CD4-positive, alpha-beta T cell treated with Interleukin-4 for 4 hours (primary cell): ENCODE measurements around the gene ZXDC.

Experiments used
- DNase-seq: peaks from one replicate; pipeline ENCODE4 v3.0.0-alpha.2; 2020

ZXDC gene

DNA sequence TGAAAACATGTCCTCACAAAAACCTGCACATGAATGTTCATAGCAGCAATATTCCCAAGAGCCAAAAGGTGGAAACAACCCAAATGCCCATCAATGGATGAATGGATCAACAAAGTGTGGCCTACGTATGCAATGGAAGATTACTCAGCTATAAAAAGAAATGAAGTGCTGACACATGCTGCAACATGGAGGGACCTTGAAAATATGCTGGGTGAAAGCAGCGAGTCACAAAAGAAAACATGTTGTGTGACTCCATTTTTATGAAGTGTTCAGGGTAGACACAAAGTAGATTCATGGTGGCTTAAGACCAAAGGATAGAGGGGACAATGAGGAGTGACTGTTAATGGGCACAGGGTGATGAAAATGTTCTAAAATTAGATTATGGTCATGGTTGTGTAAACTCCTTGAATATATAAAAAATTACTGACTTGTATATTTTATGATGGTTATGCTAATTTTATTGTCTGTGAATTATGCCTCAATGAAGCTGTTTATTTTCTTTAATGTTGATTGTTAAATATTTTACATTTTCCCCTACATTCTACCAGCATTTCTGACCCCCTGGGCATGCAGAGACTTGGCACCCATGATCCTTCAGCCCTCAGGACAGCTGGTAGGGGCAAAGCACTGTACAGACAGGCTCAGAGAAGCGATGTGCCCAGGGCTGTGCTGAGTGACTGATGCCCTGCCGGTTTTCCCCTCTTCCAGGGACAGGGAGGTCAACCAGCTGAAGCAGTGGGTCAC is 43.2 kb downstream of the ZXDC start:
- DNase-seq, result no peak

DNA sequence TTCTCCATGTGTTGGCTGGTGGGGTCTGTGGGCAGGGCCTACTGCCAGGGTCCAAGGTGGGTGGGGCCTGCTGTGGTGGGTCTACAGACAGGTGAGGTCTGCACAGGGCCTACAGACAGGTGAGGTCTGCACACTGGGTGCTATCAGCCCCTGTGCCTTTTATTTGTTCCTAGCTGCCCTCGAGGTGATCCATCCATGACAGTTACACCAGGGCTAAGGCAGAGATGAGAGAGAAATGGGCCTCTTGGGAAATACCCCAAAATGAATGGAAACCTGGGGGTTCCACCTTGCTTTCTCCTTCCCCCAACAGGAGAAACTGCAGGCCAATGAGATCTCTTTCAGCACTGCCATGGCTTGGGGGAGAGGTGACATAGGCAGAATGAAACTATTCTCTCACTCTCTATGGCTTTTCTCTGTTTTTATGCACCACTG is 44.6 kb downstream of the ZXDC start:
- no peak for DNase-seq

DNA sequence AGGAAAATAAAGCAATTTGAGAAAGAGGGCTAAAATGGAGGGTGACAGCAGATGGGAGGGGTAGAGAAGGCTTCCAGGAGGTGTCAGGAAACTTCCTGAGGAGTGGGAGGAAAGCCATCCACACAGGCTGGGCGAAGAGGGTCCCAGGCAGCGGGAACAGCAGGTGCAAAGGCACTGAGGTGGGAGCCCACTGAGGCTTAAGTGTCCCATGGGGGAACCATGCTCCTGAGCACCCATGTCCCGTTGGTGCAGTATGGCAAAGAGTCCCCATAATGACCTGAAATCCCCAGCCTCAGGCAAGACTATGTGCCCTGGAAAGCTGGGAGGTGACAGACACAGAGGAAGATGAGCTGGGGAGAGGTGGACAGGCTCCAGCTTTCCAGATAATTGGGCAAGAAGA is 50.9 kb downstream of the ZXDC start:
- no peak for DNase-seq

DNA sequence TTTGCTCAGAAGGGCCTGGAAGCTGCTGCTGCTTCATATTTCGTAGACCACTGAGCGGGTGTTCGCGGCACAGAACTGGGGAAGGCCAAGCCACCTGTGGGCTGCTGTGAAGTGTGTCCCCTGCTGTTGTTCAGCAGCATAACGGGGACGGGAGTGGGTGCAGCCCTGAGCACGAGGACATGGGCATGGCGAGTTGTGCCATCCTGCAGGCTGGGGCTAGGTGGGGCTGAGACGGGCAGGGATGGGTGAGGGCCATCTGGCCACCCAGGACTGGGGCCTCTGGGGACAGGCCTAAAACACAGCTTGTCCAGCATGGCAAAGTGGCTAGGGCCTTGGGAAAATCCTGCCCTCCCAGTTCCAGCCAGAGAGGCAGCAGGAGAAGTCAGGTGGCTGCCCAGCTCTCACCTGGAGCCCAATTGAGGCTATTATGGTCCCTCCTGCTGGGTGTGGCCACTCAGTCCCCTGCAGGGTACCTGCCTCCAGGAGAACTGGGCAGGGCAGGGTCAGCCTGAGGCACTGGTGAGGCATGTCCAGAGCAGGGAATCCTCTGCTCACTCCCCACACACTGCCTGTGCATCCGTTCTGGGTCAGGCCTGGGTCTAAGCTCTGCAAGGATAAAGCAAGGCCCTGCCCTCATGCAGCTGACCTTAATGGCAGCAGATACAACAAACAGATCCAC is 51.5 kb downstream of the ZXDC start:
- DNase-seq, result no peak

DNA sequence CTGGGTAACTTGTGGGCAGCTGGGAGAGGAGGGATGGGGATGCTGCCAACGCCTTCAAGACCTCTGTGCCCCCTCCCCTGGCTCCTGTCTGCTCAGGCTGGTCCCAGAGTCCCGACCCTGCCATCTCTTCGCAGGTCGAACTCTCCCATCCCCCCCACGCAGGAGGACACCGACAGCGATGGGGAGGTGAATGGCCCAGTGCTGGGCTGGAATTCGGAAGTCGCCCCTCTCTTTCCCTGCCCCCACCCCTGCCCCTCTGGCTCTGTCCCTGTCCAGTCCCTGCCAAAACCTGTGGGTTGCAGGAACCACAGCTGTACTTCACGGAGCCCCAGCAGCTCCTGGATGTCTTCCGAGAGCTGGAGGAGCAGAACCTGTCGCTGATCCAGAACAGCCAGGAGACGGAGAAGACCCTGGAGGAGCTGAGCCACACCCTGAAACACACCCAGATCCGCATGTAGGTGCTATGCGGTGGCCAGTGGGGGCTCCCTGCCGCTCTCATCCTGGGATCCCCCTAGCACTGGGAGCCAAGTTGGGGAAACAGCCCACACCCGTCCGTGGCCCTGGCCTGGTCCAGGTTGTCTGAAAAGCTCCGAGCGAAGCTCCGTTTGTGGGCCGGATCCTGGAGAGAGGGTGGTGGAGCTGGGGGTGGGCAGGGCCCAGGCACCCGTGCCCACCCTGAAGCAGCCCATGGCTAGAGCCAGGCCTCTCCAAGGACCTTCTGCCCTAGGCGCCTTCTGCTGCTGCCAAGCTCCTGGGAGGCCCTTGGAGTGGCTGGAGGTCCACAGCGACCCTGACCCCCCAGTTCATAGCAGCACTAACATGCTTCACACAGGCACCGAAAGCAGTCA is 52.3 kb downstream of the ZXDC start:
- DNase-seq, result no peak

DNA sequence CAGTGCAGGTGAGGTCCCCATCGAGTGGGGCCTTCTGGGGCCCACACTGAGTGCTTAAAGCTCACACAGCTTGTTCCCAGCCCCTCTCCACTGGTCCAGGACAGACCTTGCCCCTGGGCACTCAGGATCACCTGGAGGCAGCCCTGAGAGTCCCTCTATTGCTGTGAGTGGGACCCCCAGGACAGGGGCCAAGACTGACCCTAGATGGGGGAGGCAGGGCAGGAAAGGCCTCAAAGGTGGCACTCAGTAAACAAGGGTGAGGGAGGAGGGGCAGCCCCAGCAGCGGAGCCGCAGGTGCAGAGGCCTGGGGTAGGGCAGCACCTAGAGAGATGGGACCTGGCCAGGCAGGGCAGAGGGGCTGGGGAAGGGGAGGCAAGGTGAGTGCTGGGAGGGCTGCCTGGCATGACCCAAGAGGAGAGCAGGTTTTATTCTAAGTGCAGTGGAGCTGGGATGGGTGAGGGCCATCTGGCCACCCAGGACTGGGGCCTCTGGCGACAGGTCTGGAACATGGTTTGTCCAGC is 53.1 kb downstream of the ZXDC start:
- DNase-seq, result no peak

DNA sequence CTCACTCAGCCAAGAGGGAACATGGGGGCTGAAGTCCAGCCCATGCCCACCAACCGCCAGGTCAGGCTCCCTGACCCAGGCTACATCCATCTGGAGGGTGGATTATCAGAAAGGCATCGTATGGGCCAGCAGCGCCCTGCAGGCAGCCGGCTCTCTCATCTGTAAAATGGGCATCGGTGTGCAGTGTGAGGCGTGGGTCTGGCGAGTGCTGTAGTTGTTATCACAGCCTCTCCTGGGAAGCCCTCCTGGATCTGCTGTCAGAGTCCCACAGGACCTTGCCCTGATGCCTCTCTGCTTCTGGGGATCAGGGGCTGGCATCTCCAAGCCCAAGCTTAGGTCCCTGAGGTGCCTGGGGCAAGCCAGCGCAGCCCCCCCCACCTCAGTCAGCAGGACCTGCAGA is 53.6 kb downstream of the ZXDC start:
- DNase-seq, result no peak

DNA sequence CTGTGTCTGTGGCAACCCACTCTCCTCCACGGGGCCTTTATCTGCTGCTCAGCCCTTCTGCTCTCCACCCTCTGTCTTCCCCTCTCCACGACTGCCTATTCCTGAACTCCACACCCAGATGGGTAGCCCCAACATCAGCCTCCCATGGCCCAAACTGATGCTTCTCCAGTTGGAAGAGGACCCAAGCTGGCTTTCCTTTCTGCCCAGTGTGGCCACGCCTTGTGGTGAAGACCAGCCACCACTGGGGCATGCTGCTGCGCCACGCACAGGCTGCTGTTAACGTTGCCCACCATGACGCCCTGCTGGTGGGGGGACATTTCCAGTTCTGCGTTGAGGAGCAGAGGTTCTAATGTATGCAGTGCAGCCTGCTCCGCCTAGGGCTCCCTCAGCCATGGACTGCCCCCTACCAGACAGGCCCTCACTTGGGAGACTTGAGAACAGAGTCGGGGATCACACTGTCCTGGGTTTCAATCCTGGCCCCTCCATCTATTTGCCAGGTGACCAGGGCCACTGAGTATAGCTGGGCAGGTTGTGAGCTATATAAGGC is 54.0 kb downstream of the ZXDC start:
- DNase-seq, result no peak

DNA sequence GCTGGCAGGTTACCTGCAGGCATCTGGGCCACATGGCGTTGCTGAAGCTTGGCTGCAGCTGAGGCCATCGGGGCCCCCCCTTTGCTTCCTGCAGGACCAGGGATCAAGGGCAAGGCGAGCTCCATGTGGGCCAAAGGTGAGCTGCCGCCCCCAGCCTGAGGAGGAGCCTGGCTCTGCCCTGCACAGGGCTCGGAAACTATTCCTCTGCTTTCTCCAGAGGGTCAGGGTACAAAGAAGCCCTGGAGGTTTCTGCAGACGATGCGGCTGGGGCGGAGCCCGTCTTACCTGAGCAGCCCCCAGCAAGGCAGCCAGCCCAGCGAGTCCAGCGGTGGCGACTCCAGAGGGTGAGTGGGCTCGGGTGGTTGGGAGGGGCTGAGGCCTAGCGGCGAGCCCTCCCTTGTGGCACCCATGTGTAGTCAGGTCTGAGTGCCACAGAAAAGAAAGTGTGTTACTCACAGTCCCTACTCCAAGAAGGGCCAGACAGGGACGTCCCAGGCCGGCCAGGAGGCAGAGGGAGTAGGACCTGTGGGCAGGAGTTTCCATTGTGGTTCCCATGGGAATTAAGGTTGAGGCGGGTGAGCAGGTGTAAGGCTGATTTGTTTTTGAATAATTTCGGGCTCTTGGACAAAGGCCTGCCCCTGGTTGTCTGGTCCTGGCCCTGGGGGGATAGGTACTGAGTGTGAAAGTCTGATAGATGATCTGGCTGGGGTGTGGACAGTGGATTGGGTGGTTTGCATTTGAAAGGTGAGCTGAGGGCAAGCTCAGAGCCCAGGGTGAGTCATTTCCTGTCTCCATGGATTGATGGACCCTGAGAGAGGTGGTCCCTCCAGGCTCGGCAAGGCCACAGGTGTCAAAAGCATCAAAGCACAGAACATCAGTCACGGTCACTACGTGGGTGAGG is 55.6 kb downstream of the ZXDC start:
- no peak for DNase-seq

DNA sequence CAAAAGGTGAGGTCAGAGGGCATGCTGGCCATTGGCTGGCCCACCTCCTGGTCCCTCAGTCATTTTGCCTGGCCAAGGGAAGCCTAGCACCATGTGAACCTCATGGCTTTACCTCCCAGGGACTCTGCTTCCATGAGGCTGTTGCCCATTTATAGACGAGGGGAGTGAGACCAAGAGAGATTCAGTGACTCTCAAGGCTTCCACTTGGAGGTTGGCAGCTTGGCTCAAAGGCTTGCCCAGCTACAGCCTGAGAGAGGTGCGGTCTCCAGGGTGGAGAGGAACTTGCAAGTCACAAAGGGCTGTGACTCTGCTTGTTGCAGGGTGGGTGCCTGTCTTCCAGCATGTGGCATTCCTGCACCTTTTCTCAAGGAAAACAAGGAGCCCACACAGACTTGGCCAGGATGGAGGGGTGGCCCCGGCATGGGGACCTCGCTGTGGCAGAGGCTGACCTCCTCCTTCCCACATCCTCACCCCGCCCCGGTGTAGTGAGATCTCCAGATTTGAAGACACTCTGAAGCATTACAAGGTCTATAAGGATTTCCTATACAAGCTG is 56.5 kb downstream of the ZXDC start:
- DNase-seq, result no peak

DNA sequence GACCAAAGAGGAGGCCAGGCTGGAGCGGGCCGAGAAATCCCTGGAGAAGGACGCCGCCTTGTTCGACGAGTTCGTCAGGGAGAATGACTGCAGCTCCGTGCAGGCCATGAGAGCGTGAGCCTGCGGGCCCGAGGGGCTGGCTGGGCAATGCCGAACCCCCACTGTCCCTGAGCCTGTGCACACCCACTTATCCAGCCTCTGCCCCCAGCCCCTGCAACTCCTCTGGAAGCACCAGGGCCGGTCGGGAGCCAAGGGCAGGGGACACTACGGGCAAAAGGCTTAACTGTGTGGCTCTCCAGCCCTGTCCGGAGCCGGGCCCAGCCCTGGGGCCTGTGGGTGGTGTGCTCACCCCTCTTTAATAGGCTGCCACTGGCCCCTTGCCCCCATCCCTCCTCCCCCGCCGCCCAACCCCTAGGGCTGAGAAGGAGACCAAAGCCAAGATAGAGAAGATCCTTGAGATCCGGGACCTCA is 57.0 kb downstream of the ZXDC start:
- no peak for DNase-seq

DNA sequence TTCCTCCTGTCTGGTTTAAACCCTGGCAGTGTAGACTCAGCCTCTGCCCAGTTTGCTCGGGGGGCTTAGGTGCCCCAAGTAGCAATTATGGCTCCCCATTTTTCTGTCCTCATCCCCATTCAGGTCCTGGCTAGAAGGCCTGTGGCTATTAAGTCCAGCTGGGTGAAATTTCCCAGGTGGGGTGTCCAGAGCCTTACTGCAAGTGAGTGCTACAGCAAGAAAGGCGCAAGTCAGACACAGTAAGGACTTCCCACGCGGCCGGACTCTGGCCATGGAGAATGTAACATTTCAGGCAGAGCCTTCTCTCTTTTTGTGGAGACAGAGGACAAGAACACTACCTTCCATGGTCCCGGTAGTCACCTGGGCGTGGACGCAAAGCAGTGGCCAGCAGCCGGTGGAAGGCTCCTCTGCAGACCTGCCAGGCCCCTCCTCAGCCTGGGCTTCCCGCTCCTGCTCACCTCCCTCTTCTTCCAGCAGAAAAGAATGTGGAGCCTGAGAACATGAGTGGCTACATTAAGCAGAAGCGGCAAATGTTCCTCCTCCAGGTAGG is 57.6 kb downstream of the ZXDC start:
- no peak for DNase-seq

DNA sequence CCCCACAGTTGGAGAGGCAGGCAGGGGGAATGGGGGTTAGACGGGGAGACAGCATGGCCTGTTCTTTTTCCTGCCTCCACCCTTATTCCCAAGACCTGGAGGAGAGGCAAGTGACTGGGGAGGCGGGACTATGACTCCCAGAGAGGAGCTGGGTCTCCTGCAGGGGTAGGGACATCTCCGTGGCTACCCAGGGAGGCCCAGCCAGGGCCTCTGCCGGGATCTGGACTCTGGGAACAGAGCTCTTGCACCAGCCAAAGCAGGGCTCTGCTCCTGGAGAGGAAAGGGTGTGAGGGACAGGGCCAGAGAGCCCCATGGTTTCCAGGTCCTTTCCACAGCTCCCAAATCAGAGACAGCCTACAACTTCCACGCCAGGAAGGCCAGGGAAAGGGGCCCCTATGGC is 58.2 kb downstream of the ZXDC start:
- no peak for DNase-seq

DNA sequence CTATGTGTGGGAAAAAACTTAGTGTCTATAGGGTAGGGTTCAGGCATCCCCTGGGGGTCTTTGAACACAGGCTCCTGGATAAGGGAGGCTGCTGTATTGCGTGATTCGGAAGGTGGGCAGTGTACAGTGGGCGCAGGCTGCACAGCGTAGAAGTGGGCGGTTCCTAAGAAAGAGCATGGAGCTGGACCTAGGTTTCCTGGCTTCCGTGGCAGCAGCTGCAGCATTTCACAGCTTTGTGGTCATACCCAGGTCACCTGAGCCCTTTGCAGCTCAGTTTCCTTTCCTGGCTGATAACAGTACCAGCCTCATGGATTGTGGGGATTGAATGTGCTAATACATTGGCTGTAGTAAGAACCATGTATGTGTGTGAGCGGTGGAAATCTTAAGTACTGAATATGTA is 58.7 kb downstream of the ZXDC start:
- DNase-seq, result no peak

DNA sequence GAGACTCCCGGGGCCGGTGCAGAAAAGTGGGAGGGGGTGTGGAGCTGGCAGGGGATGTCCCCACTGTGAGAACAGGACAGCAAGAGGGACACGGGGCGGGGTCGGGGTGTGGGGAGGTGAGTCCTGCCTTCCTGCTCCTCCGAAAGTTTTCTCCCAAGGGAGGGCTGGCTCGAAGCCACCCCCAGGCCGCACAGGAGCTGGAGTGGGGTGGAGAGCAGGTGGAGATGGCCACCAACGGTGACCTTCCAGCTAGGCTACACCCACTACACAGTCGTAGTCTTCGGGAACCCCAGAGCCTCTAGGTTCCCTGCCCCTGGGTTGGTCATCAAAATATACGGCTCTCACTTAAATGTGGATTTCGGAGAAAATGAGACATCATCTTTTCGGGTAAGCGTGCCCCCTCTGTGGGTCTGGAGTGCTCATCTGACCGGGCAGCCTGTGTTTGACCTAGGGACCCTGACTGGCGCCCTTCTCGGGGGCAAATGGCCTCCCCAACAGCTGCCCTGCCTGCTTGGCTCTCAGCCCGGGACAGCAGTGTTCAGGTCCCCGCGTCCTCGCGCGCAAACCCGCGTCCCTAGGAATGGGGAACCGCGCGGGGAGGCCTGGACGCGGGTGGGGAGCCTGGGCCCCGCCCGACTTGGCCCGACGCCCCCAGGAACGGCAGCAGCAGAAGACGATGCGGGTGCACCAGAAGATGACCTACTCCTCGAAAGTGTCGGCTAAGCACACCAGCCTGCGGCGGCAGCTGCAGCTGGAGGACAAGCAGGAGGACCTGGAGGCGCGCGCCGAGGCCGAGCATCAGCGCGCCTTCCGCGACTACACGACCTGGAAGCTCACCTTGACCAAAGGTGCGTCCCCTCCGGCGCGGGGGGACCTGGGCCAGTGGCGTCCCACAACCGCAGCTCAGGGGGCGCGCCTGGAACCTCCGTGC is 59.8 kb downstream of the ZXDC start:
- no peak for DNase-seq

DNA sequence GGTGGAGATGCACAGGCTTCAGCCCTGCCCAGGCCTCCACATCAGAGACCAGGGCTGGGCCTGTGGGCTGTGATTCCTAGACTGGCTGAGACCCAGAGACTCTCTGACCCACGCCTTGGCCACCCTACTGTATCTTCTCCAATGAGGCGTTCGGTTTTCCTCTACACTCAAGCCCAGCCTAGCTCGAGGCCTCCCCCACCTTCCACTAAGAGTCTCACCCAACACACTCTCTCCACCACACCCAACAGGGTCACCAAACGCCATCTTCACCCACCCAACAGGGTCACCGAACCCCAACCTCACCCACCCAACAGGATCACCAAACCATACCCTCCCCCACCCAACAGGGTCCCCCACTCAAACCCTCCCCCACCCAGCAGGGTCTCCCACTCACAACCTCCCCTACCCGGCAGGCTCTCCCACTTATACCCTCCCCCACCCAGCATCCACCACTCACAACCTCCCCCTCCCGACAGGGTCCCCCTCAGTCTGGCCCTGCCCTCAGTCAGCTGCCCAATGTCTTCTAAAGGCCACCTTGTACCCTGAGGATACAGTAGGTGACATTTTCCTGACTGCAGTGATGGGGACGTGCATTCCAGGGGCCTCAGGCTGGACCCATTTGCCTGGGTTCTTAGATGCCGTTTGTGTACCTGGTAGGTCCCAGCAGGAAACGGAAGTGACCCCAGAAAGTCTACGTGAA is 60.6 kb downstream of the ZXDC start:
- DNase-seq, result no peak

DNA sequence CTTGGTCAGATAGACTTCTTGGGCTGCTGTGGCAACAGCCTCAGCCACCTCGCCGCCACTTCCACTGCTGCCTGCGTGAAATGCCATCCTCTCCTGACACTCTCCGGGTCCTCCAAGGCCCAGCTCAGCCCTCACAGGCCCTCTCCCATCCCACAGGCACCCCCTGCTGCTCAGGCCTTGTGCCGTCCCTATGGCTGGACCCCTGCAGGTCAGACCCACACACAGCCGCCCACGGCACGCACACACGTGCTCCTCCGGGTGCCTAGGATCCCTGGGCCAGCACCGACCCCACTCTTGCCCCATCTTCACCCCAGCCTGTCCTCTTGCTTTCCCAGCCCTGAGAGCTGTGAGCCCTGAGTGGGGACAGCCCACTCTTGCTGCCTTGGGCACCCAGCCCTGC is 61.3 kb downstream of the ZXDC start:
- DNase-seq, result no peak

DNA sequence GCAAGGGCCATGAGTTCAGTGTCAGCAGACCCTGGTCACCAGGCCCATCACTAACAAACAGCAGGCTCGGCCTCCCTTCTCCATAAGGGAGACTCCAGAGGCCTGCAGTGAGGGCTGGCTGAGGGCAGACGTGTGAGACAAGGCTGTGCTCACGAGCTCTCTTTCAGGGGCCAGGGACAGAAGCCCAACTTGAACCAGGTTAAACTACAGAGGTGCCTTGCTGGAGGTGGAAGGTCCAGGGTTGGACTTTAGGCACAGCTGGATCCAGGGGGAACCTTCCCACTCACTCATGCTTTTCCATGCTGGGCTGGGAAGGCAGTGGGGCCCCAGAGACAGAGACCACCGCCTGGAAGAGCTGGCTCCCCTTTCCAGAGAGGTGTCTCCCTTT is 62.0 kb downstream of the ZXDC start:
- no peak for DNase-seq

DNA sequence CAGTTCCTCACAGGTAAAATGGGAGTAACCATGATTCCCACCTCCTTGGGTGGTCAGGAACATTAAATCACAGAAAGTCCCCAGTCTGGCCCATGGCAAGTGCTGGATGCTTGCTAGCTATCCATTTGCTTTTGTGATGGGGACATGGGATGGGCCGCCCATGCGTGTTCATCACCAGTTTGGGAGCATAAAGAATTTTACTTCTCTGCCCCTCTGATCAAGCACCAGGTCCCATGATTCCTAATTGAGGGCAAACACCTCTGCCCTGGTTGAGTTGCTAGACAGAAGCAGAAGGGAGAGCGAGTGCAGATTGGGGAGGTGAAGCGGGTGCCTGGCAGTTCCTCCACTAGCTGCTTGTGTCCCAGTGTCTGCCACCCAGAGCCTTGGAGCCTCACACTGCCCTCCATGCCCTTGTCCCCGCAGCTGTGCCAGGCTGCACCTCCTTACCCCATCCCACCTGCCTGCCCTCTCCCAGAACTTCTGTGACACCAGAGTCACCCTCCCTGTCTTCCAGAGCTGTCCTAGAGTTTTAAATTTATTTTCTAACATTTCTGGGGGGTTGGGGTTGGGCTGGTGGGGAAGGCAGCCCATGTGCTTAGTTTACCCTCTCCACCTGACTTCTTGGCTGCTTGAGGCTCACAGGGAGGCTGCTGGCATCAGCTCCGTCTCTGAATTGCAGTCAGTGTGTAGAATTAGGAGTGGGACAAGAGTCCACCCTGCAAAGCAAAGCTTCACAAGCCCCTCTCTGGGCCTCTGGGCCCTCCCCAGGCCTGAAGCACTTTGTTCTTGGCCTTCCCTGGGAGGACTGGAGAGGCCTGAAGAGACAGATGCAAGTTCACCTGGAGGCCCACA is 62.6 kb downstream of the ZXDC start:
- DNase-seq, result no peak
